Activated naive CD4-positive, alpha-beta T cell treated with anti-CD3 and anti-CD28 coated beads for 36 hours (primary cell): Measurements from ENCODE around the gene KIF2A. TPM values are rescaled to one million over a fixed set of nuclear protein-coding genes. Genes with fewer than 3 reads are reported as not detected.

Source experiments
- CTCF ChIA-PET: fragments of 350-600 bp; sonication (Branson Sonifier 250); formaldehyde crosslinking; loops from one replicate; lab custom pipeline; 2021; ENCODE audit warnings: antibody characterized with exemption; lab: Charles Lee
- DNase-seq: peaks from one replicate; pipeline ENCODE4 v3.0.0-alpha.2; 2020
- H3K27ac Mint-ChIP-seq: one replicate; pipeline ENCODE4 v1.8.0; 2021; ENCODE audit warnings: mild to moderate bottlenecking, mixed read lengths
- H3K27me3 Mint-ChIP-seq: one replicate; pipeline ENCODE4 v1.8.0; 2021; ENCODE audit warnings: low read depth, mixed read lengths
- H3K36me3 Mint-ChIP-seq: one replicate; pipeline ENCODE4 v1.8.0; 2021; ENCODE audit warnings: low read depth, mixed read lengths
- H3K4me1 Mint-ChIP-seq: one replicate; pipeline ENCODE4 v1.8.0; 2021; ENCODE audit warnings: low read depth, mixed read lengths
- H3K4me3 Mint-ChIP-seq: one replicate; pipeline ENCODE4 v1.8.0; 2021; ENCODE audit warnings: mild to moderate bottlenecking, moderate library complexity, mixed read lengths
- H3K9me3 Mint-ChIP-seq: one replicate; pipeline ENCODE4 v1.8.0; 2021; ENCODE audit warnings: mixed read lengths
- intact Hi-C: fragments of 100-400 bp; cut with micrococcal nuclease; formaldehyde crosslinking; loops from one replicate; pipeline ENCODE4 v1.15.1; 2023
- total RNA-seq, 2 experiments: library from RNA; stranded (reverse); gene quantifications; one replicate each; pipeline ENCODE4 v1.2.3, GENCODE V29; 2021

KIF2A gene
- total RNA-seq: 100 to 1,000 TPM; 101 to 117 TPM

DNA sequence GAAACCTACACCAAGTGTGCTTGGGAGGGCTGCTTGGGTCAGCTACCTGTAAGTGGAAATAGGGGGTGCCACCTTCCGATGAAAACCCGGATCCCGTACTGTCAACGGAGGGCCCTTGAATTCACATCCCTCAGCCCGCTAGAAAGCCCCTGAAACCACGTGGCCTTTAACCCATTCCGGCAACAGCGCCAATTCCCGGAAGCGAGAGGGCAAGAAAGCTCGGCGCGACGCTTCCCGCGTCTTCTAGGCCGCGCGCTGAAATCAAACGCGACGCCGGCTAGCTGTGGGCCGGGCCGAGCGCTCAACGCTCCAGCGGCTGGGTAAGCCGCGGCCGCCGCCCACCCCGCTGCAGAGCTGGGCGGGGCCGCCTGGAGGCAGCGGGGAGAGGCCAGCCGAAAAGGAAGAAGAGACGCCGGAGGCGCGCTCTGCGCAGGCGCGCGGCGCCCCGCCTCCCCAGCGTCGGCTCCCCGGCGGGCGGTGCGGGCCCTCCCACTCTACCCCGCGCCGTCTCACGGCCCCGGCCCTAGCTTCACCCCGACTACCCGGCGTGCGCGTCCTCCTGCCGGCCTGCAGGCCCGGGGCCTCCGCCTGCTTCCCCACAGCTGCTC, at the start of gene KIF2A:
Gene KIF2A (plus strand): TSS at position 492 of the 608 bp plus-strand sequence. CDS start 267 bp downstream, outside the sequence.
- Mint-ChIP-seq H3K9me3 (no peaks in the 10 kb centered on the region), H3K4me3 (peak within 1 kb of the TSS; percentile 95), H3K36me3 (peaks cover 27% of the 10 kb centered on the region), H3K4me1 (peaks cover 45% of the 10 kb centered on the region), H3K27ac (peak within 1 kb of the TSS; percentile 96), H3K27me3 (no peaks in the 10 kb centered on the region)
- intact Hi-C loops: loop anchor here (1.0 to 10.0 kb wide), 8 partner anchors 21 to 1141 kb away; partner anchors contain the start of genes DIMT1, IPO11, SMIM15 and ZSWIM6
- peak; percentile 96 for DNase-seq
- CTCF ChIA-PET: interaction anchor here (0.7 to 1.3 kb wide), 6 partner anchors 16 to 647 kb away, joined by 3 to 4 read pairs (median 3); no protein-coding TSS in a partner anchor

DNA sequence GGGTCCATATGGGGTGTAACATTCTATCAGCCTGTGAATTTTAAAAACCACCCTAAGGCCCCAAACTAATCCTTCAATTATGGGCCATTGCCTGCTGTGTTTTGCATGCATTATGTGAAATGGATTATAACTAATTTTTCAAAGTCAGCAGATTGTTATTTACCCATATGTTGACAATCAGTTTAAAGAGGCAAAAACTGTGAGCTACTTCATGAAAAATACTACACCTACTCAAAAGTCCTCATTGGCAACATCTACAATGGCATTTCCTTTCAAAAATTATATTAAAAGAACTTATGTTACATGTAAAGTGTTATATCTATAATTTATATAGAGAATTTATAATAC, 49.0 kb upstream of the KIF2A start:
- Mint-ChIP-seq H3K9me3 (peaks cover 3% of the 10 kb centered on the region), H3K27me3 (no peaks in the 10 kb centered on the region), H3K36me3 (peaks cover 2% of the 10 kb centered on the region), H3K4me1 (peaks cover 70% of the 10 kb centered on the region), H3K4me3 (peak overlapping the region; percentile 40), H3K27ac (peak overlapping the region; percentile 91)
- no peak for DNase-seq
- CTCF ChIA-PET: no interaction called here
- intact Hi-C loops: loop anchor here (5.0 kb wide), 1 partner anchor 925 kb away; the partner anchor contains the start of gene ZSWIM6

DNA sequence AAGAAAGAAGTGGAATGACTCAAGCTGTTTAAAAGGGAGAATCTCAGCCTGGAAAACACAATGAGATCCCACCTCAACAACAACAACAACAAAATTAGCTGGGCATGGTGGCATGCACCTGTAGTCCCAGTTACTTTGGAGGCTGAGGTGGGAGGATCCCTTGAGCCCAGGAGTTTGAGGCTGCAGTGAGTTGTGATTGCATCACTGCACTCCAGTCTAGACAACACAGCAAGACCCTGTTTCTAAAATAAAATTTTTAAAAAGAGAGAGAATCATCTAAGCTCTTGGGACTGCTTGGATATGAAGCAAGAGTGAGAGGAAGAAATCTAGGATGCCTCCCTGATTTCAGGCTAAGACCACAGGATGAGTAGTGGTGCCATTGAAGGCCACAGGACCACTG, 47.4 kb upstream of the KIF2A start:
- intact Hi-C loops: loop anchor here (5.0 kb wide), 1 partner anchor 926 kb away; the partner anchor contains the start of gene ZSWIM6

DNA sequence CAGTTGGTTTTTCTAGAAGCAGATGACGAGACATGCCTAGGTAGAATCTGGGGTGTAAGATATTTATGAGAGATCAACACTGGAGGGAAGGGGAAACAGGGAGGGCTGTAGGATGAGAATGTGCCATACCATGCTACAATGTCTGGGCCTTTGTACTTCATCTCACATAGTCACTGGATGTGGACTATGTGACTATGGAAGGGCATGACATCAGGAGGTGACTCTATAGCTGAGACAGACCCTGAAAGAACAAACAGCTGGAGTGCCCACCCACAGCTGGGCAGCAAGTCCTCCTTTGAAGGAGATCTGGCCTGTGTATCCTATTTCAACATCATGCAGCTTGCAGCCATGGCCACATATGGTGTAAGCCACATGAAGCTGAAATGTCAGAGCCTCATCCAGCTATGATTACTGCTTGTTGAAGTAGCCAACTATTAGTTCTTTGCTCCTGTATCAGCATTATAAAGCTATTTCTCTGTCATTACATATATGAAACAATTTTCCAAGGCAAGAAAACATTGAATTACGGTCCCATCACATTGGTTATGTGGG, 46.2 kb upstream of the KIF2A start:
- intact Hi-C loops: loop anchor here (5.0 kb wide), 1 partner anchor 927 kb away; the partner anchor contains the start of gene ZSWIM6
- Mint-ChIP-seq H3K4me1 (peaks cover 55% of the 10 kb centered on the region), H3K9me3 (no peaks in the 10 kb centered on the region), H3K36me3 (no peaks in the 10 kb centered on the region), H3K27me3 (no peaks in the 10 kb centered on the region), H3K27ac (no peak overlapping the region), H3K4me3 (no peak overlapping the region)
- no peak for DNase-seq
- CTCF ChIA-PET: interaction anchor here (0.6 to 1.2 kb wide), 5 partner anchors 9 to 86 kb away, joined by 3 read pairs; no protein-coding TSS in a partner anchor

More for the DNA sequence above, 47.4 kb upstream of the KIF2A start:
- H3K9me3 Mint-ChIP-seq: no peaks in the 10 kb centered on the region
- H3K36me3 Mint-ChIP-seq: no peaks in the 10 kb centered on the region
- peaks cover 62% of the 10 kb centered on the region for H3K4me1 Mint-ChIP-seq
- no peak overlapping the region for H3K4me3 Mint-ChIP-seq
- DNase-seq: no peak
- CTCF ChIA-PET: no interaction called here
- no peaks in the 10 kb centered on the region for H3K27me3 Mint-ChIP-seq
- H3K27ac Mint-ChIP-seq: no peak overlapping the region

DNA sequence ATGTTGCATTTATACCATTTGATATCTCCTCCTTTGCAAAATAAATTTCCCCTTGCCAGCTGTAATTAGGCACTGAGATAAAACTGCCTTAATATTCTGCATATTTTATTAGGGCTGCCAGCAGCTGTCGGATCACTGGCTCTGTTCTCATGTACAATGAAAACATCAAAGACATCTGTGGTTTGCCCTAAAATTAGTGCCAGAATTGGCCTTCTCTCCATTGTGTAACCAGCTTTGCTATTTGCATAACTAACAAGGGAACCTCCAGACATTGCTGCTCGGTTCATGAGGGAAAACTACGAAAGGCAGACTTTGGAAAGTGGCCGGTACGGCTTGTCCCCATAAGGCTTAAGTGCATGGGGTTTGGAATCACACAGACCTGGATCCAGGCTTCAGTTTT, 45.5 kb upstream of the KIF2A start:
- DNase-seq: no peak
- CTCF ChIA-PET: interaction anchor here (0.5 to 1.2 kb wide), 7 partner anchors 10 to 85 kb away, joined by 3 read pairs; no protein-coding TSS in a partner anchor
- no peaks in the 10 kb centered on the region for H3K36me3 Mint-ChIP-seq
- no peak overlapping the region for H3K4me3 Mint-ChIP-seq
- no peaks in the 10 kb centered on the region for H3K9me3 Mint-ChIP-seq
- peaks cover 50% of the 10 kb centered on the region for H3K4me1 Mint-ChIP-seq
- no peaks in the 10 kb centered on the region for H3K27me3 Mint-ChIP-seq
- no peak overlapping the region for H3K27ac Mint-ChIP-seq
- intact Hi-C loops: no loop called here

DNA sequence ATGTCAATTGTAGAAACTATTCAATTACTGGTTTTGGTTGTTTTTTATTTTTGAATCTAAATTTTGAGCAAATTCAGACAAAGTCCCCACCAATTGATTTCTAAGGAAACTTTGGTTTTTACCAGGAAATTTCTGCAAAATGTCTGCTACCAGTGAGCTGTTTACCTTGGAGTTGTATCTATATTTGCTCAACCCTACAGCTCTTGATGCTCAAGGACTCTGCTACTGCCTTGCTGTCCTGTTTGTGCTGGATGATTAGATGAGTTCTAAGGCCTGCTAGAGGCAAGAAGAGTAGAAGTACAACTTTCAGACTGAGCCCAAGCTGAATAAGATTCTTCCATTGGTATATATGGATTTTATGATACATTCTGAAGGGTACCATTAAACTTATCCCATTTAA, 42.6 kb upstream of the KIF2A start:
- peaks cover 34% of the 10 kb centered on the region for H3K4me1 Mint-ChIP-seq
- CTCF ChIA-PET: interaction anchor here (1.4 kb wide), 2 partner anchors 10 to 38 kb away, joined by 3 to 4 read pairs; no protein-coding TSS in a partner anchor
- H3K27ac Mint-ChIP-seq: no peak overlapping the region
- H3K4me3 Mint-ChIP-seq: no peak overlapping the region
- H3K36me3 Mint-ChIP-seq: no peaks in the 10 kb centered on the region
- H3K9me3 Mint-ChIP-seq: no peaks in the 10 kb centered on the region
- no peaks in the 10 kb centered on the region for H3K27me3 Mint-ChIP-seq
- intact Hi-C loops: no loop called here
- no peak for DNase-seq

DNA sequence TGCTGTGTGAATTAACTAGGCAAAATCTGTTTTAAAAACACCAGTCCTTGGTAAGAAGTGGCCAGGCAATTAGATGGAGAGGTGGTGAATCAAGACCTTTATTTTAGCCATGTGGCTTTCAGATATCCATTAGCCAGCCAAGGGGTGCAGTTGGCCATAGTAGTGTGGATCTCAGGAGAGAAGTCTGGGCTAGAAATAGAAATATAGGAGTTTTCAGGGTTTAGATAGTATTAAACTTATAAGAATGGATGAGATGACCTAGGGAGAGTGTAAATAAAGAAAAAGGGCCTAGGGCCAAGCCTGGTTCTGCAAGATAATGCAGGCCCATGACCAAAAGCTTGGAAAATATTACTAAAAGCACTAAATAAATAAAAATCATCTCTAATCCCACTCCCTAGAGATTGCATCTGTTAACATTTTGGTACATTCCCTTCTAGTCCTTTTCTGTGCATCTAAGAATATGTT, 40.3 kb upstream of the KIF2A start:
- intact Hi-C loops: no loop called here
- CTCF ChIA-PET: no interaction called here
- no peak for DNase-seq
- Mint-ChIP-seq H3K4me3 (no peak overlapping the region), H3K9me3 (no peaks in the 10 kb centered on the region), H3K27ac (no peak overlapping the region), H3K27me3 (no peaks in the 10 kb centered on the region), H3K4me1 (peaks cover 22% of the 10 kb centered on the region), H3K36me3 (no peaks in the 10 kb centered on the region)

DNA sequence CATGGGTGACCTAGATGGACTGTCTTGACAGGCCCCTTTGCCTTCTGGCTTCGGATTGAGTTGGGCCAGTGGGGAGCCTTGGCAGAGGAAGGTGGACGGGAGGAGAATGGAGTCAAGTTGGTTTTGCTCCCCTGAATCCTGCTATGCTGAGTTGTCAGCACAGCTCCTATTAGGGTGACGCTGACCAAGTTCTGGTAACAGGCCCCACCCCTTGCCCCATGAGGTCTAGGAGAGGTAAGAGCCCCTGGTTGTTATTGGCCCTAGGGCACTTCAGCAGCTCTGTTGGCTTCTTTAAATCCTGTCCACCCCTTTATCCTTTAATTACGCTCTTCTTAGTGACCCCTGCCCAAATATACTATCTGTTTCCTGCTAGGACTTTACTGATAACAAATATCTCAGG, 39.4 kb upstream of the KIF2A start:
- no peaks in the 10 kb centered on the region for H3K36me3 Mint-ChIP-seq
- no peaks in the 10 kb centered on the region for H3K9me3 Mint-ChIP-seq
- CTCF ChIA-PET: no interaction called here
- intact Hi-C loops: no loop called here
- H3K27ac Mint-ChIP-seq: no peak overlapping the region
- no peaks in the 10 kb centered on the region for H3K27me3 Mint-ChIP-seq
- peaks cover 13% of the 10 kb centered on the region for H3K4me1 Mint-ChIP-seq
- DNase-seq: no peak
- H3K4me3 Mint-ChIP-seq: no peak overlapping the region

DNA sequence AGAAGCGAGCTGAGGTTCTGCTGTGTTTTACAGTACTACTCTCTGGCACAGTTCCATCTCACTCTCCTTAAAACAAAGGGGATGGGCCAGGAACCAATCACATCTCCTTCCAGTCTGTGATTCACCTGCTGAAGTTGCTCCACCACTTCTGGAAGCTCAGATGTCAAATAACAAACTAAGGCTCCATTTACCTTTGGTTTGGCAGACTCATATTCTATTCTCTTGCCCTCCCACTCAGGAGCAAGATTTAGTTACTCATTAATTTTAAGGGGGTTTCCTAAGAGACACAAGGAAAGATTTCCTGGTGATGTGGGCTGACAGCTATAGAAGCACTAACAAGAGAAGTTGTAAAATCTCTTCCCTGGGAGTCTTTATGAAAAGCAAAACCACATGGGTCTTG, 37.8 kb upstream of the KIF2A start:
- H3K36me3 Mint-ChIP-seq: no peaks in the 10 kb centered on the region
- DNase-seq: no peak
- no peak overlapping the region for H3K27ac Mint-ChIP-seq
- H3K27me3 Mint-ChIP-seq: no peaks in the 10 kb centered on the region
- H3K4me3 Mint-ChIP-seq: no peak overlapping the region
- H3K4me1 Mint-ChIP-seq: peaks cover 11% of the 10 kb centered on the region
- no peaks in the 10 kb centered on the region for H3K9me3 Mint-ChIP-seq
- CTCF ChIA-PET: no interaction called here
- intact Hi-C loops: loop anchor here (2.0 kb wide), 1 partner anchor 17 kb away; no protein-coding TSS in a partner anchor

DNA sequence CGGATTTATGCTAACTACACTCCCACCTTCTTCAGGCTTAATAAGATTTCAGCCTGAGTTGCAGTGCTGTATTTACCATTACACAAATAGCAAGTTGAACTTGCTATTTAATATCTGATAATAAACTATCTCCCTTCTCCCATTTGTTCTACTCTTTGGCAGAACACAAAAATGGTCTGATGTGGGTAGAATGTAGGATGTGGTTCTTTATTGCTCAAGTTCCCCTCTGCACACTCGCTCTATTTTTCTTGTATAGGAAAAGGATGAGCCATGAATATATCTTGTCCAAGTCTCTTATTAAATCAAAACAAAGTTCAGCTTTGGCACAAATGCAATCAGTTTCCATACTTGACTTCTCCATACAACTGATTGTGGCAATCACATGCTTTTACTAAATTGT, 37.2 kb upstream of the KIF2A start:
- no peak for DNase-seq
- Mint-ChIP-seq H3K9me3 (no peaks in the 10 kb centered on the region), H3K27ac (no peak overlapping the region), H3K4me3 (no peak overlapping the region), H3K4me1 (peaks cover 11% of the 10 kb centered on the region), H3K36me3 (no peaks in the 10 kb centered on the region), H3K27me3 (no peaks in the 10 kb centered on the region)
- intact Hi-C loops: loop anchor here (2.0 kb wide), 1 partner anchor 16 kb away; no protein-coding TSS in a partner anchor
- CTCF ChIA-PET: no interaction called here

DNA sequence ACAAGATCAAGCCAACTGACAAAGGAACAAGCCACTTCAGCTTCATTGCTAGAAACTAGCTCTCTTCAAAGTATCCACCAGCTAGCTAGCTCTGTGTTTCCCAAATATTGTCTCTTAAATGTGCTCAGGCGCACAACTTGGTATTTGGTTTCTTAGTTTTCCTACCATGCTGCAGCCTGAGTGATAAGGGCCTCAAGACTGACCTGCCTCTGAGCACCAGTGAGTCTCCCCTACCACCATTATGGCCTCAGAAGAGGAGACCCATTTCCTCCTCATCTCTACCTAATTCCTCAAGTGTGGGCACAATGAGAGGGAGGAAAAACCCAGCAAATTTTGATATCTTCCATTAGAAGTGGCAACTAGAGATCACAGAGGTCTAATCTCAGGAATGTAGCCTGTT, 34.6 kb upstream of the KIF2A start:
- peaks cover 11% of the 10 kb centered on the region for H3K4me1 Mint-ChIP-seq
- H3K36me3 Mint-ChIP-seq: no peaks in the 10 kb centered on the region
- no peak overlapping the region for H3K27ac Mint-ChIP-seq
- H3K4me3 Mint-ChIP-seq: no peak overlapping the region
- CTCF ChIA-PET: no interaction called here
- no peaks in the 10 kb centered on the region for H3K27me3 Mint-ChIP-seq
- intact Hi-C loops: no loop called here
- no peak for DNase-seq
- H3K9me3 Mint-ChIP-seq: no peaks in the 10 kb centered on the region

DNA sequence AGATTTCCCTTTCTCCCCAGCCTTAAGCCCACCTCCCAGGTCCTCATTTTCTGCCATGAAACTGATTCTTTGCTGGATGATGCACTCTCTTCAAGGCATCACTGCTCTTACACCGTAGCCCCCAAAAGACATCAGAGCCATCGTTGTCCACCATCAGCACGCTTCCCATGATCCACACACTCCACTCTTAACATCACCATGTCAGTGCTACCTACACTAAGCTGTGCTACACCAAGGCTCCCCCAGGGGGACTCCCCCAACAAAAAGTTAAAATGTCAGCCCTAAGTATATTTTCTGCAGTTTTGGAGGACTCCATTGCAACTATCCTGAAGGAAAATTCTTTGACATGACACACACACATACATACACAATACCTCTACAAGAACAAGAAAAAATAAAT, 34.1 kb upstream of the KIF2A start:
- Mint-ChIP-seq H3K4me1 (peaks cover 11% of the 10 kb centered on the region), H3K27me3 (no peaks in the 10 kb centered on the region), H3K36me3 (no peaks in the 10 kb centered on the region), H3K4me3 (no peak overlapping the region), H3K9me3 (no peaks in the 10 kb centered on the region), H3K27ac (no peak overlapping the region)
- CTCF ChIA-PET: interaction anchor here (1.1 kb wide), 1 partner anchor 11 kb away, joined by 3 read pairs; no protein-coding TSS in a partner anchor
- intact Hi-C loops: no loop called here
- no peak for DNase-seq
